Fibroblast of pulmonary artery (primary cell): ENCODE results near the gene MIER1.
"Not testable (repeated sequence)": the region's sequence is repeated elsewhere in the genome, so short reads cannot be mapped to it uniquely, and the experiment has no call there.

Experiments
- DNase-seq: peaks from one replicate; pipeline ENCODE4 v3.0.0-alpha.2; 2010; ENCODE audit warnings: low read depth
- H3K4me3 ChIP-seq: replicated peaks from 2 replicates; pipeline ENCODE4 v1.5.1; 2011; ENCODE audit warnings: low read depth, mild to moderate bottlenecking, control low read depth, low read length, moderate library complexity
- CTCF ChIP-seq: IDR thresholded peaks from 2 replicates; pipeline ENCODE4 v1.5.1; 2011; ENCODE audit warnings: mild to moderate bottlenecking, control low read depth, low read length, inconsistent platforms; ENCODE audit errors: missing control alignments

MIER1 gene

DNA sequence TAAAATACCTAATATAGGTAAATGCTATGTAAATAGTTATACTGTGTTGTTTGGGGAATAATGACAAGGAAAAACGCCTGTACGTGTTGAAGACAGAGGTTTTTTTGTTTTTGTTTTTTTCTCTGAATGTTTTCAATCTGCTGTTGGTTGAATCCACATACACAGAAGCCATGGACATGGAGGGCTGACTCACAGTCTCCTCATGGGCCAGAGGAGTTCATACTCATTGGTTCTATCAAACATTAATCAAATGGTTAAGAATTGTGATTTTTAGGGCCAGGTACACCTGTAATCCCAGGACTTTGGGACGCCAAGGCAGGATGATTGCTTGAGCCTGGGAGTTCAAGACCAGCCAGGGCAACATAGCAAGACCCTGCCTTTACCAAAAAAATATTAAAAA, 20.5 kb downstream of the MIER1 start:
- no peak overlapping the region for H3K4me3 ChIP-seq
- DNase-seq: no peak

GRCh38 chr1:66947267-66947666, 22.5 kb downstream of the MIER1 start:
- no peak overlapping the region for H3K4me3 ChIP-seq
- TF ChIP-seq CTCF: no peak
- peak; percentile 38 for DNase-seq

More for the DNA sequence above, 20.5 kb downstream of the MIER1 start:
- TF ChIP-seq CTCF: no peak

- peak; percentile 78 for DNase-seq
- TF ChIP-seq CTCF: no peak
- no peak overlapping the region for H3K4me3 ChIP-seq
Observed at GRCh38 chr1:66951513-66951912, 26.7 kb downstream of the MIER1 start.

DNA sequence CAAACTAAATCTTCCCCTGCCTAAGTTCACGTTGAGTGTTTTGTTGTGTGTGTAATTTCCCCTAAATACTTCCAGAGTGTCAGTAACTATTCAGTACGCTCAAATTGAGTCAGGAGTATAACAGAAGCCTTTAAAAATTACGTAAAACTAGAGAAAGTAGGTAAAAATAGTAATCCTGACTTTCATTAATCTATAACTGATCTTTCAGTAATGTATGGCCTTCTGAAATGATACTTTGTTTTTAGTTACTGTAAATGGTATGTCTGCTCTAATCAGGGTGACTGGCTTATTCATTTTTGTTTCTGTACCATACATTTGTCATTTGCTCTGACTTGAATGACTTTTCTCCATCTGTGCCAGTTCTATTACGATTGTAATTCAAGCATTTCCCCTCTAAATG, 29.4 kb downstream of the MIER1 start:
- DNase-seq: no peak
- no peak for TF ChIP-seq CTCF
- H3K4me3 ChIP-seq: no peak overlapping the region

GRCh38 chr1:66957938-66958337, 33.1 kb downstream of the MIER1 start:
- no peak for TF ChIP-seq CTCF
- DNase-seq: no peak
- no peak overlapping the region for H3K4me3 ChIP-seq

DNA sequence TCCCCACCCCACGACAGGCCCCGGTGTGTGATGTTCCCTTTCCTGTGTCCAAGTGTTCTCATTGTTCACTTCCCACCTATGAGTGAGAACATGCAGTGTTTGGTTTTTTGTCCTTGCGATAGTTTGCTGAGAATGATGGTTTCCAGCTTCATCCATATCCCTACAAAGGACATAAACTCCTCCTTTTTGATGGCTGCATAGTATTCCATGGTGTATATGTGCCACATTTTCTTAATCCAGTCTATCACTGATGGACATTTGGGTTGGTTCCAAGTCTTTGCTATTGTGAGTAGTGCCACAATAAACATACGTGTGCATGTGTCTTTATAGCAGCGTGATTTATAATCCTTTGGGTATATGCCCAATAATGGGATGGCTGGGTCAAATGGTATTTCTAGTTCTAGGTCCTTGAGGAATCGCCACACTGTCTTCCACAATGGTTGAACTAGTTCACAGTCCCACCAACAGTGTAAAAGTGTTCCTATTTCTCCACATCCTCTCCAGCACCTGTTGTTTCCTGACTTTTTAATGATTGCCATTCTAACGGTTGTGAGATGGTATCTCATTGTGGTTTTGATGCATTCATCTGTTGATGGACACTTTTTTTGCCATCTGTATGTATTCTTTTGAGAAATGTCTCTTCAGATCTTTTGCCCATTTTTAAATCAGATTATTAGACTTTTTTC, 41.5 kb downstream of the MIER1 start:
- DNase-seq, H3K4me3 ChIP-seq: not testable (repeated sequence)

DNA sequence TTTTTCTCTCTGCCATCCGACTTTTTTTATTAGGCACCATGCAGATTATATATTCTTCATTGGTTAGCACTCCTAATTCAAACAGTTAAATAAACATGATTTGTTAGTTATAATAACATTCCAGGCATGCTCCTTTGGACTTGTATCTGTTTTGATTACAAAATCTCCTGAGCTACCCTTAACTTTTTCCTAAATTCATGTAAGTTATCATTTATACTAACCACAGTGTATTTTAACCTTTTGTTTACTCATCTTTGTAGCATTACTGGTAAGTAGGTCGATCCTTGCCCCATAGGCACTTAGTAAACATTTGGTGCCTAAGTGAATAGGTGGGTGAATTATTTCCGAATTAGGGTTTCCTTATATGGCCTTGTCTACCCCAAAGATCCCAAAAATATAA, 43.8 kb downstream of the MIER1 start:
- no peak for DNase-seq
- H3K4me3 ChIP-seq: no peak overlapping the region
- TF ChIP-seq CTCF: no peak
